Gastroesophageal sphincter (tissue), 3 donors: ENCODE measurements around the gene MYO9B.

ENCODE experiments used
- POLR2A ChIP-seq, 2 donors: fragments of 450-650 bp; IDR thresholded peaks; one replicate each; pipeline ENCODE4 v1.6.1; 2017; ENCODE audit warnings: antibody characterized with exemption in 2 of 2, mild to moderate bottlenecking in 2 of 2, moderate library complexity in 1 of 2
- TF ChIP-seq, protein P1 (sequence below), 4 experiments: fragments of 200-600 bp in 2 of 4; fragments of 450-650 bp in 2 of 4; sonication (generic) in 1 of 4; IDR thresholded peaks; one replicate each; pipeline ENCODE4 v1.5.1; 2017 to 2019; ENCODE audit warnings: antibody characterized with exemption in 4 of 4, mild to moderate bottlenecking in 2 of 4, moderate library complexity in 2 of 4

DNA sequence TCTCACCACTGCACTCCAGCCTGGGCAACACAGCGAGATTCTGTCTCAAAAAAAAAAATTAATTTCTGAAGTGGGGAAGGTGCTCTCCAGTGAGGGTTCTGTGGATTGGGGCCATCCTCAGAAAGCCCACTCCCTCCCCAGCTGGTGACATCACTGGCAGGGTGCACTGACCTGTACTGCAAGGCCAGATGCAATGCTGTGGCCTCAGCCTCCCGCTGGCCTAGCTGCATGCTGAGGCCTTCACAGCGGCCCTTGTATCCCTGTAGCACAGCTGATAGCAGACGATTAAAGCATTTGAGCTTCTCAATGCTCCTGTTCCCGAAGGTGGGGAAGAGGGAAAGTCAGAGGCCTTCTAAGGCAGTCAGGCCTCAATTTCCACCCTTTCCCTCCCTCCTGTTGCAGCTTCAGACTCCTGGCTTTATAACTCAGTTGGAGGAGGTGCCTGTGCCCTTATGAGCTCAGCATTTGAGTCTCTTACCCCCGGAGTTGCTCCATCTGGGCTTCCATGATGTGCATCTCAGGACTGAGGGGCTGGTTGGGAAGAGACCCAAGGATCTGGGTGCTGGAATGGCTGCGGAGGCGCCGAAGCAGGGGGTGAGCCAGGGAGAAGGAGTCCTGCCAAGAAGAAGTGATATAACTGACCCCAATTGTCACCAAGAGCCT, 183.7 kb downstream of the MYO9B start:
- TF ChIP-seq POLR2A (IDR thresholded peaks at IDR 0.05), result no peak
- TF ChIP-seq, protein P1, sequence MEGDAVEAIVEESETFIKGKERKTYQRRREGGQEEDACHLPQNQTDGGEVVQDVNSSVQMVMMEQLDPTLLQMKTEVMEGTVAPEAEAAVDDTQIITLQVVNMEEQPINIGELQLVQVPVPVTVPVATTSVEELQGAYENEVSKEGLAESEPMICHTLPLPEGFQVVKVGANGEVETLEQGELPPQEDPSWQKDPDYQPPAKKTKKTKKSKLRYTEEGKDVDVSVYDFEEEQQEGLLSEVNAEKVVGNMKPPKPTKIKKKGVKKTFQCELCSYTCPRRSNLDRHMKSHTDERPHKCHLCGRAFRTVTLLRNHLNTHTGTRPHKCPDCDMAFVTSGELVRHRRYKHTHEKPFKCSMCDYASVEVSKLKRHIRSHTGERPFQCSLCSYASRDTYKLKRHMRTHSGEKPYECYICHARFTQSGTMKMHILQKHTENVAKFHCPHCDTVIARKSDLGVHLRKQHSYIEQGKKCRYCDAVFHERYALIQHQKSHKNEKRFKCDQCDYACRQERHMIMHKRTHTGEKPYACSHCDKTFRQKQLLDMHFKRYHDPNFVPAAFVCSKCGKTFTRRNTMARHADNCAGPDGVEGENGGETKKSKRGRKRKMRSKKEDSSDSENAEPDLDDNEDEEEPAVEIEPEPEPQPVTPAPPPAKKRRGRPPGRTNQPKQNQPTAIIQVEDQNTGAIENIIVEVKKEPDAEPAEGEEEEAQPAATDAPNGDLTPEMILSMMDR (IDR thresholded peaks at IDR 0.05), result no peak
